Gastroesophageal sphincter (tissue), 3 donors: ENCODE results near the gene EPDR1.

Experiments
- CTCF ChIP-seq, 4 experiments: fragments of 200-600 bp in 2 of 4; fragments of 450-650 bp in 2 of 4; sonication (generic) in 1 of 4; IDR thresholded peaks; one replicate each; pipeline ENCODE4 v1.5.1; 2017 to 2019; ENCODE audit warnings: antibody characterized with exemption in 4 of 4, mild to moderate bottlenecking in 2 of 4, moderate library complexity in 2 of 4
- POLR2A ChIP-seq, 2 donors: fragments of 450-650 bp; IDR thresholded peaks; one replicate each; pipeline ENCODE4 v1.6.1; 2017; ENCODE audit warnings: antibody characterized with exemption in 2 of 2, mild to moderate bottlenecking in 2 of 2, moderate library complexity in 1 of 2

- TF ChIP-seq CTCF (IDR thresholded peaks at IDR 0.05) (no peak), POLR2A (IDR thresholded peaks at IDR 0.05) (no peak)
Measured at GRCh38 chr7:37945336-37945735, 24.9 kb downstream of the EPDR1 start.
